Stimulated activated effector memory CD8-positive, alpha-beta T cell treated with anti-CD3 and anti-CD28 coated beads, Interleukin-12 subunit alpha, Interleukin-12 subunit beta, amount 100 ng/mL, for 72 hours (primary cell): Measurements from ENCODE around the gene SRSF3.
A peak's percentile ranks its signal among the peaks of the same experiment; 100 is the strongest.

Source experiments
- ATAC-seq: fragments of 150-1000 bp; cut with Tn5 transposase; 2 replicates; pipeline ENCODE4 v1.10.0; 2021
- DNase-seq, 2 donors: peaks; one replicate each; pipeline ENCODE4 v3.0.0; 2021 to 2022; ENCODE audit warnings: low spot score in 2 of 2
- H3K27ac Mint-ChIP-seq: one replicate; pipeline ENCODE4 v1.8.0; 2022; ENCODE audit warnings: mild to moderate bottlenecking, mixed read lengths
- H3K36me3 Mint-ChIP-seq: one replicate; pipeline ENCODE4 v1.8.0; 2022; ENCODE audit warnings: mild to moderate bottlenecking, mixed read lengths
- H3K4me1 Mint-ChIP-seq: one replicate; pipeline ENCODE4 v1.8.0; 2022; ENCODE audit warnings: mixed read lengths
- H3K4me3 Mint-ChIP-seq: one replicate; pipeline ENCODE4 v1.8.0; 2022; ENCODE audit warnings: mild to moderate bottlenecking, mixed read lengths
- H3K9me3 Mint-ChIP-seq: one replicate; pipeline ENCODE4 v1.8.0; 2022; ENCODE audit warnings: mixed read lengths

SRSF3 gene

DNA sequence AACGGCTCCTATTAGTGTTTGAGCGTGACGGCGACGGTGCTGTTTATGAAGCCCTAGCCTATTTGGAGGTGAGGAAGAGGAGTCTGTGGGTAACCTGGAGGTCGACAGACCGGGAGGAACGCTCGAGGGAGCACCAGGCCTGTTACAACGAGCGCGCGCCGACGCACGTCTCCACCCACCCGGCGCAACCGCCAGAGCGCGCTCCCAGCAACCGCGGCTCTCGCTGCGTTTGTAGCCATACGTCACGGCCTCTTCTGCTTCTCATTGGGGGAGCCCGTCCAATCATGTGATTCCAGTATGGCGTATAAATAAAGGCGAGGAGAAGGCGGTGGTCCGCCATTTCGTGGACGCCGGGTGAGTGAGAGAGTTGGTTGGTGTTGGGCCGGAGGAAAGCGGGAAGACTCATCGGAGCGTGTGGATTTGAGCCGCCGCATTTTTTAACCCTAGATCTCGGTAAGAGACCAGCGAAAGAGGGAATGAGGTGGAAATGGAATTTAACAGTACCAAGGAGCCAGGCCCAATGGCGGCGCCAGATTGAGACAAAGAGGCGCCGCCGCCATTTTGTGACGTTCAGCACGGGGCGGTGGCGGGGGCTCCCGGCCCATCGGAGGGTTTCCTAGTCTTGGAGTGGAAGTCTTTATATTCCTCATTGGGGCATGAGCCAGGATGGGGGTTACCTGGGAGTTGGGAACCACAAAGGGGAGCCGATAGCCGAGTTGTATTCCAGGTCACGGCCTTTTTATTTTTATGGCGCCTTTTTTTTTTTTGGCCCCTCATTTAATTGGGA, at the start of gene SRSF3:
Gene SRSF3, plus strand, starts transcription at position 334 of the 787 bp plus-strand sequence. CDS start 2,401 bp downstream, outside the sequence.
- Mint-ChIP-seq H3K9me3 (no peaks in the 10 kb centered on the region), H3K27ac (peak within 1 kb of the TSS; percentile 99), H3K4me1 (peaks cover 51% of the 10 kb centered on the region), H3K4me3 (peak within 1 kb of the TSS; percentile 81), H3K36me3 (peaks cover 61% of the 10 kb centered on the region)
- ATAC-seq (peak; percentile 96), DNase-seq (peak; percentile 90 to 97)

DNA sequence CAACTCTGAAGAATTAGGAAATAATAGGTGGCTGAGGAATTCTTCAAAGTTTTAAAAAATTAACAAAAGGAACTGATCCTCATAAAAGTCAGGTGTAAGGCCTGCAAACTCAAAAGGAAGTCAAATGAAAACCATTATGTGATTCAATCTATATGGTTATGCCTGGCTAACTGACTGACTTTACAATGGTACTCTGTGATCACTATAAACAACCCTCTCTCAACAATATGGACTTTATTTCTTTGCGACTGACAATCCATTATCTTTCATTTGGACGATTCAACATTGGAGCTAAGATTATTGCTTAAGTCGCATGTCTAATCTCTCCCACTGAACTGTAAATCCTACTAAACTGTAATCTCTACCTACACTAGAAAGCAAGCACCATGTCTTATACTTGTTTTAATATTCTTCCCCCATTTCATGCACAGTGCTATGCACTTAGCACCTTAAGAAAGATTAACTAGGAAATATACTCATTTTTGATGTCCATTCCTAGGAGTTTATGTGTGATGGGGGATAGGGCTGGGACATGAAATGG, 48.3 kb upstream of the SRSF3 start:
- peaks cover 32% of the 10 kb centered on the region for H3K4me1 Mint-ChIP-seq
- no peaks in the 10 kb centered on the region for H3K9me3 Mint-ChIP-seq
- peak overlapping the region; percentile 97 for H3K27ac Mint-ChIP-seq
- peaks cover 32% of the 10 kb centered on the region for H3K36me3 Mint-ChIP-seq
- no peak for DNase-seq
- H3K4me3 Mint-ChIP-seq: peak overlapping the region; percentile 97
- no peak for ATAC-seq

DNA sequence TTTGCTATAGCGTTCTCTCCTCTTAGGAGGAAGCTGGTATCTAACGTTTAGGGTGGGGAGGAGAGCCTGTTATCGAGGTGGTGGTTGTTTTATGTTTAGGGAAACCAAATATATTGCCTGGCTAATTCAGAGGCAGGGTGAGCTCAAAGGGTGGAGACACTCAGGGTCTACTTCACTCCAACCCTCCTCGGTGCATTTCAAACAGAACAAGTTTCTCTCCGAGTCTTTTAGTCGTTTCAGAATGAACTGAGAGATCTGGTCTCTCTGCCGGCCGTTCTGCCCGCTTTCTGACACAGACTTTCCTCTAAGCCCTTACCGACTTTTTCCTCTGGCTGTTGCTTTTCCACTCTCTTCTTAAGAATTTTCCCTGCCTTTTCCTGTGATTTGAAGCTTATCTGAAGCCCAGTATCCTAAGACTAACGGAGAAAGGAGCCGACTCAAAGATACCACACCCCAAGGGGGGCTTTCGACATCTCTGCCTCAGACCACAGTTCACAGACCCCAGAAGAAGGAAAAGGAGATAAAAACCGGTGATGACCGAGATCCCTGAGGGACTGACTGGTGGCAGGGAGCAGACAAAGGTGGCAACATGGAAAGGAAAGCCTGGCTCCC, 47.7 kb upstream of the SRSF3 start:
- Mint-ChIP-seq H3K4me3 (peak overlapping the region; percentile 97), H3K9me3 (no peaks in the 10 kb centered on the region), H3K36me3 (peaks cover 26% of the 10 kb centered on the region), H3K27ac (peak overlapping the region; percentile 97), H3K4me1 (peaks cover 28% of the 10 kb centered on the region)
- DNase-seq: peak in 1 of 2 donors; percentile 59
- ATAC-seq: peak; percentile 19

DNA sequence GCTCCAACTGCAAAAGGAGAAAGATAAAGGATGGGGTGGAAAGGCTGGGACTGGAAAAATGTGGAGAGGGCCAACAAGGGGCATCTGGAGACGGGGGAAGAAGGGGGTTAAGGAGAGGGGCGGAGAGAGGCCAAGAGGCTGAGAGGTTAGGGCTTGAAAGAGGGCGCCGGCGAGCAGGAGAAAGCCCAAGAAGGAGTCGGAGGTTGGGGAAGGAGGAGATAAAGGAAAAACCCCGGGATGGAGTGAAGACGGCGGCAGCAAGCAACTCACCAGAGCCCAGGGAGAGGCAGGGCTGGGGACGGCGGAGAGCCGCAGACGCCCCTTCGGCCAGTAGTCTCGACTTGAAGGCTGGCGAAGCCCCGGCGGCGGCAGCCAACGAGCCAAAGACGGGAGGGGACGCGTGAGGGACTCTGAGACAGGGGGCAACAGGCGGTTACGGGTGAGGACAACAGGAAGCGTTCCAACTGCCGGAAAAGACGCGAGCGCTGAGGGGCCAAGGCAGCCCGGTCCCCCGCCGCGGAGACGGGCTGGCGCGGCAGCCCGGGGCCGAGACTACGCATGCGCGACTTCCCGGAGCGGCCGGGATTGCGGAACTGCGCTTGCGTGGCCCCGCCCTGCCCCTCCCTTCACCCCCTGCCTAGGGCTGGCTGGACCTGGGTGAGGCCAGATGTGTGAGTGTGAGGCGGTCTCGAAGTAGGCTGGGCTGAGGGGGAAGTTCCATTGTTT, 47.1 kb upstream of the SRSF3 start, which contains the start of gene STK38:
Gene STK38, minus strand, starts transcription at position 560 of the 726 bp plus-strand sequence. CDS start 7,277 bp downstream, outside the sequence.
- peak; percentile 93 for ATAC-seq
- peak; percentile 88 to 94 for DNase-seq
- peaks cover 25% of the 10 kb centered on the region for H3K4me1 Mint-ChIP-seq
- H3K27ac Mint-ChIP-seq: peak within 1 kb of the TSS; percentile 97
- H3K9me3 Mint-ChIP-seq: no peaks in the 10 kb centered on the region
- H3K4me3 Mint-ChIP-seq: peak within 1 kb of the TSS; percentile 97
- H3K36me3 Mint-ChIP-seq: peaks cover 20% of the 10 kb centered on the region

DNA sequence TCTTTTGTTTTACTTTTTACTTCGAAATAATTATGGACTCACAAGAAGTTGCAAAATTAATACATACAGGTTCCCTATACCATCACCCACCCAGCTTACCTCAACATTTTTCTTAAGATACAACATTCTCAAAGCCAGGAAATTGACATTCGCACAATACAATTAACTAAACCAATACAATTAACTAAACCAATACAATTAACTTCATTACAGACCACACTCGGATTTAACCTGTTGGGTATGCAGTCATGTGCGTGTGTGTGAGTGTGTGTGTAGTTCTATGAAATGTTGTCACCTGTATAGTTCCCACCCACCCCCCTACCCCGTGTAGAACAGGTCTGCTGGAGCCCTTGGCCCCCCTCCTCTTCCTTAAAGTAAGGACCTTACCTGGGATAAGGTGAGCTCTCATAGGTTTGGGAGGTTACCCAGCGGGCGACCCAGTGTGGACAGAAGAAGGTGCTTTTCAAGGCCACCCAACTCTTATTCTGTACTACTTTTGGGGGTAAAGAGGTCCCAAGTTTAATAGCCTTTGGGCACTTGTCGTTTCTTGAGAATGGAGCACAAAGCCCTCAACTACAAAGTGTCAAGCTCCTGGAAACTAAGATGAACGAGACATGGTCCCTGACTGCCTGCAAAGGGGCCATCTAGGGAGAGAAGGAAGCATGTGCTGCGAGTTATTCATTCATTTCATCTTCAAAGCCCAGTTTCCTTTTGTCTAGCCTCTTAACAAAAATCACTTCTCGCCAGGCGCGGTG, 46.3 kb upstream of the SRSF3 start:
- Mint-ChIP-seq H3K4me3 (peak overlapping the region; percentile 97), H3K4me1 (peaks cover 25% of the 10 kb centered on the region), H3K9me3 (no peaks in the 10 kb centered on the region), H3K27ac (peak overlapping the region; percentile 97), H3K36me3 (peaks cover 14% of the 10 kb centered on the region)
- no peak for ATAC-seq
- no peak for DNase-seq

DNA sequence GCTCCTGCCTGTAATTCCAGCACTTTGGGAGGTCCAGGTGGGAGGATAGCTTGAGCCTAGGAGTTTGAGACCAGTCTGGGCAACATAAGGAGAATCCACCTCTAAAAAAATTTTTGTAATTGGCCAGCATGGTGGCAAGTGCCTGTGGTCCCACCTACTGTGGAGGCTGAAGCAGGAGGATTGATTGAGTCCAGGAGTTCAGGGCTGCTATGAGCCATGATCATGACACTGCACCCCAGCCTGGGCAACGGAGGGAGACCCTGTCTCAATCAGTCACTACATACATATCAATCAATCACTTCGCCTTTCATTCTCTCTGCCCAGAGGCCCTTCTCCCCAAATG, 45.8 kb upstream of the SRSF3 start:
- Mint-ChIP-seq H3K4me3 (peak overlapping the region; percentile 97), H3K9me3 (no peaks in the 10 kb centered on the region), H3K4me1 (peaks cover 21% of the 10 kb centered on the region), H3K36me3 (peaks cover 14% of the 10 kb centered on the region), H3K27ac (peak overlapping the region; percentile 97)
- DNase-seq (no peak), ATAC-seq (no peak)

DNA sequence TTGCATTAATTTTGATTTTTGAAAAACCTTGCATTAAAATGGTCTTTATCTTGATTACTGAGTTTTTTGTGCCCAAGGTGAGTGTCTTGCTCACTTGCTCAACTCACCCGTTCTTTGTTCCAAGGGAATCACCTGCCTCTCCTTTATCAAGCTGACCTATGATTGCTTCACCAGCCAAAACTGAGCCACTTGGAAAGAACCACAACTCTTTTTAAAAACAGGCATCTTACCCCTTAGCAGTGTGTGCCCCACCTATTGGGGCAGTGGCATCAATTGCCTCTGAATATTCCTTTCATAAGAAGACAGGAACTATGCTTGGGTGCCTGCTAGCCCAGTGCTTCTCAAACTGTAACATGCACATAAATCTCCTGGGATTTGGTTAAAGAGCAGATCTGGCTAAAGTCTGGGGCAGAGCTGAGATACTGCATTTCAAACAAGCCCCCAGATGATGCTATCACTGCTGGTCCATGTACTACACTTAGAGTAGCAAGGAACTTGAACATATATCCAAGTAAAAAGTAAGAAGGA, 43.6 kb upstream of the SRSF3 start:
- ATAC-seq (no peak), DNase-seq (no peak)
- no peak overlapping the region for H3K27ac Mint-ChIP-seq
- H3K36me3 Mint-ChIP-seq: peaks cover 14% of the 10 kb centered on the region
- no peaks in the 10 kb centered on the region for H3K9me3 Mint-ChIP-seq
- peaks cover 10% of the 10 kb centered on the region for H3K4me1 Mint-ChIP-seq
- H3K4me3 Mint-ChIP-seq: no peak overlapping the region

DNA sequence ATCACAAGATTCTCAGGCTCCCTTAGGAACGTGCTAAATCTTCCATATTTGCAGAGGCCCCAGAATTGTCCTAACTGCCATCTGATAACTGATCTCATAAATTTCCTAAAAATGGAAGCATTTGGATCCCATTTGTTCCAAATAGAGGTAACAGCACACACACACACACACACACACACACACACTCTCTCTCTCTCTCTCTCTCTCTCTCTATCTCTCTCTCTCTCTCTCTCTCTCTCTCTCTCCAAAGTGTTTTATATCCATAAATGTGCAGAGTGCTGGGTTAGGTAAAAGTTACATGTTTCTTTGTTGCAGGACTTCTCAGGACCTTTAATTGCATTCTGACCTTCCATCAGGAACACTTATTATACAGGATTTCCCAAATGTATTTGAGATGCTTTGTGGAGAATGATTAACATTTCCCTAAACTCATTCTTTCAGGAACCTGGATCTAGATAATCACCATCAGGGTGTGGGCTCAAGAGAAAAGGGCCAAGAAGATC, 38.4 kb upstream of the SRSF3 start:
- no peaks in the 10 kb centered on the region for H3K36me3 Mint-ChIP-seq
- no peaks in the 10 kb centered on the region for H3K9me3 Mint-ChIP-seq
- ATAC-seq: no peak
- no peak overlapping the region for H3K4me3 Mint-ChIP-seq
- no peak for DNase-seq
- H3K27ac Mint-ChIP-seq: no peak overlapping the region
- no peaks in the 10 kb centered on the region for H3K4me1 Mint-ChIP-seq

DNA sequence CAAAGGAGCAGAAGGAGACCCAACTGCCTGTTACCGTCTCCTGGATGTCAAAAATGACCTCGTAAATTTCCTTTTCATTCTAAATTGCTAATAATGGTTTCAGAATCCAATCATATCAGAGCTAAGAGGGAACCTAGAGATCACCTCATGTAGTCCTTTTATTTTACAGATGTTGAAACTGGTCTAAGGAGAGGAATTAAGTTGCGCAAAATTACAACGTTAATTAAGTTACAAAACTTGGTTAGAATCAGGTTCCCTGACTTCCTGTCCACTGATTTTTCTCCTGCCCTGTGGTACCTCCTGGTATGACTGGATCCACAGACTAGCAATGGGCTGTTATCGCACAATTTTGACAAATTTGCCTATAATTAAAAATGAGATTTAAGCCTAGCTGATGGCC, 37.9 kb upstream of the SRSF3 start:
- ATAC-seq (no peak), DNase-seq (no peak)
- H3K36me3 Mint-ChIP-seq: no peaks in the 10 kb centered on the region
- H3K4me3 Mint-ChIP-seq: no peak overlapping the region
- no peak overlapping the region for H3K27ac Mint-ChIP-seq
- H3K9me3 Mint-ChIP-seq: no peaks in the 10 kb centered on the region
- no peaks in the 10 kb centered on the region for H3K4me1 Mint-ChIP-seq

DNA sequence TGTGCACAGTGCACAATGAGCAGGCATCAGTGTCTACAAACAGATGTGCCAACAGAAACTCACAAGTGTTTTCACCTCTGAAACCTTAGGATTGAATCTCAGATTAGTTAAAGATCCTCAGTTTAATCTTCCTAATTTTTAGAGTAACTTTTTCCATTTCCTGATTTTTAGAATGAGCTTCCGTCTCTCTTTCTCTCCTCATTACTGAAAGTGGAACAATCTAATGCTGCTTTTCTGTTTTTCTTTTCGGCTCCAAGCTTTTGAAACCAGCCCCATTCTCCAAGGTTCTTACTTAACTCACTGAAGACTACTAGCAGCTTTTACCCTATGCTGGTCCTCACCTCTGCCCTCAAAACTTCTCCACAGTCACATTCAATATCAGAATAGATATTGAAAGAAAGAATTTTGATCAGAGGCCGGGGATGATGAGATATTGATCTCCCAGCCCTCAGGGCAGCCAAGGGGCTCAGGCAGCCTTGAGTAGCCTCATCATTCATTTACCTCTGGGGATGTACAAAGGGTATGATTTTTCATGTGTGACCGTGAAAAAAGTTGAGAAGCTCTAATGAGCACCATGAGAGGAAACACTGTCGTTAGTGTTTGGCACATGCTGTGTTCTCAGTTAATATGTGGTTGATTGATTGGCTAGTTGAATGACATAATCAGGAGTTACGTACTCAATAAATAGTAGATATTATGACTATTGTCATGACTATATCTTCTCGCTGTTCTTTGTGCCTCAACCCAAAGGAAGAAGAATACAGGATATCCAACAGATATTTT, 35.0 kb upstream of the SRSF3 start:
- DNase-seq (no peak), ATAC-seq (no peak)
- Mint-ChIP-seq H3K4me3 (no peak overlapping the region), H3K4me1 (no peaks in the 10 kb centered on the region), H3K27ac (no peak overlapping the region), H3K36me3 (no peaks in the 10 kb centered on the region), H3K9me3 (no peaks in the 10 kb centered on the region)

DNA sequence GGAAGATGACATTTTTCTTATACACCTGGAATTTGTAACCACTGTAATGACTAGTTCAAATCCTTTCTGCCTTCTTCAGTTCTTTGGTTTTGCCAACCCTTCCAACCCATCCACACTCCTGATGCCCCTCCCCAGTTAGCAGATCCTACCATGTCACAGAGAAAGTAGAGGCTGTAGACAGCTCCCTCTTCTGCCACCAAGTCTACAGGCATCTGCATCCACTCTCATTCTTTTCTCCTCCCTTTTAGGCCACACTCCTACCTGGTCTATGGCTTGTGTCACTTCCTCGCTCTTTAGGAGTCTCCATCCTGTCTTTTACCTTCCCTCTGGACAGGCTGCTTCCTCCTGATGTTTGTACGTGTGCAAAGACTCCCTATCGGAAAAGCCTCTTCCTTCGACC, 33.3 kb upstream of the SRSF3 start:
- Mint-ChIP-seq H3K36me3 (no peaks in the 10 kb centered on the region), H3K4me3 (no peak overlapping the region), H3K27ac (peak overlapping the region; percentile 24), H3K9me3 (no peaks in the 10 kb centered on the region), H3K4me1 (no peaks in the 10 kb centered on the region)
- no peak for DNase-seq
- ATAC-seq: no peak

DNA sequence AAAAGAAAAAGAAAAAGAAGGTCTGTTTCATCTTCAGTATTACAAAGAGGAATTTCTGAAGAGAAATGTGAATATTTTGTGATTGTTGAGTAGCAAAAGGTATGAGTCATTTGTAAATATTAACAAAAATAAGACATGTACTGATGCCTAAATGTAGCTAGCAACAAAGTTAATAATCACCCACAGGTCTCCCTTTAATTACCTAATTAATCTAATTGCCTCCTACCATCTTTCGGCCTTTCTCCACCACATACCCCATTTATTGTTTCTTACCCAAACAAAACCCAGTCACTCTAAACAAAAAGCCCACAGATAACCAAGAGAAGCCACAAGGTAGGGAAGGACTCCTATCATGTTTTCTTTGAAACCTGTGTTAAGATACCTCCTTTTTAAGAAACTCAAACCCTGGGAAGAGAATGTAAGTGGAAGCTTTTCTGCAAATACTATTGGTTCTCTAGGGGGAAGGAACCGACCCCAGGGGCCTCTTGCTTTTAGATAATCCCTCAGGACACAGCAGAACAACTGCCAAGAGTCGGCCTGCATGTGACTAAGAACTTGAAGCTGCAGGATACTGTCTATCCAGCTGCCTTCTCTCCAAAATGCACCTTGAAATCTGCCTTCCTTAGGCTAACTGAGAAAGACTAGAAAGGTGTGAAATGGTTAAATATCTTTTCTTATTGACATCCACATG, 30.8 kb upstream of the SRSF3 start:
- H3K9me3 Mint-ChIP-seq: no peaks in the 10 kb centered on the region
- no peak overlapping the region for H3K27ac Mint-ChIP-seq
- H3K36me3 Mint-ChIP-seq: no peaks in the 10 kb centered on the region
- ATAC-seq: no peak
- H3K4me3 Mint-ChIP-seq: no peak overlapping the region
- no peak for DNase-seq
- no peaks in the 10 kb centered on the region for H3K4me1 Mint-ChIP-seq

DNA sequence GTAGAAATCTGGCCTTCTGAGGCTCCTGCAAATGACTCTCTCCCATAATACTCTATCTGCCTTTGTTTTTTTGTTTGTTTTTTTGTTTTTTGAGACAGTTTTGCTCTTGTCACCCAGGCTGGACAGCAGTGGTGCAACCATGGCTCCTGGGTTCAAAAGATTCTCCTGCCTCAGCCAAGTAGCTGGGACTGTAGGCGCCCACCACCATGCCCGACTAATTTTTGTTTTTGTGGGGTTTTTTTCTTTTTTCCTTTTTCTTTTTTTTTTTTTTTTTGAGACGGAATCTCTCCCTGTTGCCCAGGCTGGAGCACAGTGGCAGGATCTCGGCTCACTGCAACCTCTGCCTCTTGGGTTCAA, 30.3 kb upstream of the SRSF3 start:
- H3K4me1 Mint-ChIP-seq: no peaks in the 10 kb centered on the region
- H3K36me3 Mint-ChIP-seq: no peaks in the 10 kb centered on the region
- DNase-seq (no peak), ATAC-seq (no peak)
- no peaks in the 10 kb centered on the region for H3K9me3 Mint-ChIP-seq
- no peak overlapping the region for H3K27ac Mint-ChIP-seq
- no peak overlapping the region for H3K4me3 Mint-ChIP-seq
